BE2C (cell line): ENCODE data around the gene MED13.
A peak's percentile ranks its signal among the peaks of the same experiment; 100 is the strongest.
"Not testable (repeated sequence)": the region's sequence is repeated elsewhere in the genome, so short reads cannot be mapped to it uniquely, and the experiment has no call there.

ENCODE experiments used
- DNase-seq: peaks from one replicate; pipeline ENCODE4 v3.0.0-alpha.2; 2020
- H3K27me3 ChIP-seq: fragments of 250-450 bp; sonication (Bioruptor Pico); 2 replicates; pipeline ENCODE4 v1.5.1; 2020; ENCODE audit warnings: mild to moderate bottlenecking
- H3K36me3 ChIP-seq: fragments of 250-450 bp; sonication (Bioruptor Pico); 2 replicates; pipeline ENCODE4 v1.5.1; 2020; ENCODE audit warnings: mild to moderate bottlenecking
- H3K4me1 ChIP-seq: fragments of 250-450 bp; sonication (Bioruptor Pico); 2 replicates; pipeline ENCODE4 v1.5.1; 2020
- H3K4me3 ChIP-seq: 2 replicates; pipeline ENCODE4 v1.5.1; 2011; ENCODE audit warnings: low read depth, low read length
- H3K9me3 ChIP-seq: fragments of 250-450 bp; sonication (Bioruptor Pico); 2 replicates; pipeline ENCODE4 v1.5.1; 2020
- CTCF ChIP-seq: IDR thresholded peaks from 2 replicates; pipeline ENCODE4 v1.5.1; 2012; ENCODE audit warnings: mild to moderate bottlenecking, low read depth, low read length

Gene MED13

GRCh38 chr17:61926826-61927207, 138.3 kb downstream of the MED13 start:
- Histone ChIP-seq H3K36me3 (peaks cover 16% of the 10 kb centered on the region), H3K4me1 (0 out of 2 replicates have a peak, but pooled peaks cover 3% of the 10 kb centered on the region), H3K4me3 (peak overlapping the region; percentile 81), H3K27me3 (no peaks in the 10 kb centered on the region), H3K9me3 (no peaks in the 10 kb centered on the region)
- DNase-seq: no peak
- no peak for TF ChIP-seq CTCF

- not testable (repeated sequence) for H3K4me3 ChIP-seq, DNase-seq, H3K9me3 ChIP-seq, H3K27me3 ChIP-seq, H3K4me1 ChIP-seq
- peaks cover 21% of the 10 kb centered on the region for H3K36me3 ChIP-seq
These were observed 149.9 kb downstream of the MED13 start for GRCh38 chr17:61915162-61915561.

GRCh38 chr17:61908292-61909037, 156.6 kb downstream of the MED13 start:
- H3K36me3 ChIP-seq: peaks cover 34% of the 10 kb centered on the region
- H3K4me1 ChIP-seq: no peaks in the 10 kb centered on the region
- H3K27me3 ChIP-seq: no peaks in the 10 kb centered on the region
- H3K9me3 ChIP-seq: no peaks in the 10 kb centered on the region
- DNase-seq: no peak
- no peak for TF ChIP-seq CTCF
- H3K4me3 ChIP-seq: no peak overlapping the region

GRCh38 chr17:61907361-61907760, 157.7 kb downstream of the MED13 start:
- H3K36me3 ChIP-seq: peaks cover 34% of the 10 kb centered on the region
- H3K27me3 ChIP-seq: no peaks in the 10 kb centered on the region
- no peak for TF ChIP-seq CTCF

GRCh38 chr17:61904094-61904710, 160.9 kb downstream of the MED13 start:
- TF ChIP-seq CTCF: no peak
- no peaks in the 10 kb centered on the region for H3K27me3 ChIP-seq
- H3K4me1 ChIP-seq: no peaks in the 10 kb centered on the region
- H3K4me3 ChIP-seq: no peak overlapping the region
- no peaks in the 10 kb centered on the region for H3K9me3 ChIP-seq
- DNase-seq: no peak
- peaks cover 20% of the 10 kb centered on the region for H3K36me3 ChIP-seq

More at GRCh38 chr17:61907361-61907760, 157.7 kb downstream of the MED13 start:
- Histone ChIP-seq H3K9me3 (no peaks in the 10 kb centered on the region), H3K4me1 (no peaks in the 10 kb centered on the region), H3K4me3 (no peak overlapping the region)
- DNase-seq: no peak

GRCh38 chr17:61903251-61903650, 161.8 kb downstream of the MED13 start:
- Histone ChIP-seq H3K9me3 (no peaks in the 10 kb centered on the region), H3K4me1 (no peaks in the 10 kb centered on the region), H3K27me3 (no peaks in the 10 kb centered on the region), H3K4me3 (no peak overlapping the region), H3K36me3 (peaks cover 25% of the 10 kb centered on the region)
- no peak for TF ChIP-seq CTCF
- DNase-seq: no peak
